ENCODE results near the gene SPTLC3. TPM values are rescaled to one million over a fixed set of nuclear protein-coding genes. Genes with fewer than 3 reads are reported as not detected.

Gene SPTLC3
- total RNA-seq, 4 donors from 2014 or later = 62.5 to 76.6 (median 71.9) TPM

DNA sequence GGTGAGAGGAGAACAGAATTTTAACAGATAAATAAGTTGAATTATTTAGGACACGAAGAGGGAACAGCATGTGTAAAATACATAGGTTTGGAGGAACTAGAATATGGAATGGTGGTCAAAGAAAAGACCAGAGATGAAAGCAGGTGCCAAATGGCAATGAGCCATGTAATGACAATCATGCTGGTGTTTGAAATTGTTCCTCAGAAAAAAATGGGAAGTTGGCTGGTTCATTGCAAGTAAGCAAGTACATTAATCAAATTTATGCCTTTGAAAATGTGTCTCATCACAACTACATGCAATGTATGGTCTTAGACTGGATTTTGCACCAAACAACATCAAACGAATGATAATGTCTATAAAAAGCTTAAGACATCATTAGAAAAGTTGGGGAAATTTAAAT lies 83.3 kb downstream of the SPTLC3 start:
- TF ChIP-seq CTCF (IDR thresholded peaks at IDR 0.05) (no peak), POLR2A (IDR thresholded peaks at IDR 0.05) (no peak)
- WGBS, 2 donors = 71 to 78% methylated on average over 2 of the region's 2 CpGs
- intact Hi-C loops (cut with DNase I; ENCODE audit: low total_unique reads) = no loop called here
- DNase-seq (ENCODE audit: low spot score in 2 of 2) = no peak
- H3K4me3 ChIP-seq (ENCODE audit: low read depth, poor library complexity, severe bottlenecking) = no peak overlapping the region

DNA sequence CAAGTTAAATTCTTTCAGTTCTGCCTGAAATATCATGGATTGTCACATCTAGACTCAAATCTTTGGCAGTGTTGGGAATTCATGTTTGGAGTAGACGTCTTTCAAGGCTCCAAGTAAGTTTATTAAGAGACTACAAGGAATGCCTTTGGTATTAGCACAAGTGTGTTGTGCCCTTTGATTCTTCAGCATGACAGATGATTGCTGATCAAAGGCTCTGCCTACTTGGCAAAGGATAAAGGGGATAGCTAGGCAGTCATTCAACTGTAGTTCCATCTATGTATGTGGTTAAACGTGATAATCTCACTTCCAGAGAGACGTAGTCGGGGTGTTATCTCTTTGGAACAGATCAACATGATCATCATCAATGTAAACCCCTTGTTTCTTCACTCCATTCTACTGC lies 86.2 kb downstream of the SPTLC3 start:
- 66 to 73% methylated on average over 4 of the region's 4 CpGs for WGBS, 2 donors
- no peak for TF ChIP-seq POLR2A (IDR thresholded peaks at IDR 0.05)
- TF ChIP-seq CTCF (IDR thresholded peaks at IDR 0.05) = no peak
- no peak overlapping the region for H3K4me3 ChIP-seq (ENCODE audit: low read depth, poor library complexity, severe bottlenecking)
- no peak for DNase-seq (ENCODE audit: low spot score in 2 of 2)
- intact Hi-C loops (cut with DNase I; ENCODE audit: low total_unique reads) = no loop called here

- 85% methylated on average over 4 of the region's 4 CpGs for WGBS, 2 donors
- intact Hi-C loops (cut with DNase I; ENCODE audit: low total_unique reads) = no loop called here
- DNase-seq (ENCODE audit: low spot score in 2 of 2) = no peak
- TF ChIP-seq POLR2A (IDR thresholded peaks at IDR 0.05) (no peak), CTCF (IDR thresholded peaks at IDR 0.05) (no peak)
- H3K4me3 ChIP-seq (ENCODE audit: low read depth, poor library complexity, severe bottlenecking) = no peak overlapping the region
Measured at GRCh38 chr20:13098720-13099355, 90.1 kb downstream of the SPTLC3 start.

- TF ChIP-seq CTCF (IDR thresholded peaks at IDR 0.05) = no peak
- no peak for TF ChIP-seq POLR2A (IDR thresholded peaks at IDR 0.05)
- H3K4me3 ChIP-seq (ENCODE audit: low read depth, poor library complexity, severe bottlenecking) = no peak overlapping the region
- intact Hi-C loops (cut with DNase I; ENCODE audit: low total_unique reads) = no loop called here
- DNase-seq (ENCODE audit: low spot score in 2 of 2) = no peak
Measured at GRCh38 chr20:13099676-13100075, 90.9 kb downstream of the SPTLC3 start.

- intact Hi-C loops (cut with DNase I; ENCODE audit: low total_unique reads) = no loop called here
Measured at GRCh38 chr20:13101276-13101675, 92.5 kb downstream of the SPTLC3 start.

More at GRCh38 chr20:13101276-13101675, 92.5 kb downstream of the SPTLC3 start:
- 86 to 94% methylated on average over 2 of the region's 2 CpGs for WGBS, 2 donors
- H3K4me3 ChIP-seq (ENCODE audit: low read depth, poor library complexity, severe bottlenecking) = no peak overlapping the region
- TF ChIP-seq CTCF (IDR thresholded peaks at IDR 0.05) = no peak
- TF ChIP-seq POLR2A (IDR thresholded peaks at IDR 0.05) = no peak
- no peak for DNase-seq (ENCODE audit: low spot score in 2 of 2)

All from lower leg skin (tissue), 4 donors.